Measurements from ENCODE around the gene LRP1B. TPM values are rescaled to one million over a fixed set of nuclear protein-coding genes. Genes with fewer than 3 reads are reported as not detected.

LRP1B gene
- total RNA-seq, 2 experiments from 2014 or later, result not detected

DNA sequence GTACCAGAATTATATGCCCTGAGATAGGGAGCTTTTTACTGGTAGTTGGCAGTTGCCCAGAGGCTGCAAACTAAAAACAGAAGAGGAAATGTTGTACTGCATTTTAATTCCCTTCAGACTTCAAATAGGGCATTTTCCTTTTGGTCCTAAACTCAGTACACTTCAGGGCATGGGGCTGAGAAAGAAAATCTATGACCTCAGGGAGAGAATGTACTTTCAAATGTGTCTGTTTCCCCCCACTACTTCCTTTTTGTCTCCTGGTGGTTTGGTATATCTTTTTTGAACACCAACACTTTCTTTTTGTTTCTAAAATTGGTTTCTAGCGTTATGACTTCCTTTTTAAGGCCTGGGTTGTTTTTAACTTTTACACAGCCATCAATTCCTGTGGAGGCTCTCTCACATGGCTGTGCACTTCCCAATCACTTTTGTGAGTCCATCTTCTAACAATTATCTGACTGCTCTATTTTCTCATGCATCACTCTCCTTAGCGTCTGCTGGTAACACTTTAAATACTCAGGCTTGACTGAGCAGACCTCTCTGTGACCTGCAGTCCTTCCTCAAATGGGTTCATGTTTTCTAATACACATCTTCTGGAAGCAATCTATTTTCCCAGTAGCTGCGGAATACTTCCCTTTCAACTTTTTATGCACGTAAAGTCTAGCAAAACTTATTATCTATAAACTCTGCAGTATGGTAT, 596.0 kb downstream of the LRP1B start:
- Mint-ChIP-seq H3K27me3 (no peaks in the 10 kb centered on the region), H3K4me1 (no peaks in the 10 kb centered on the region), H3K4me3 (no peak overlapping the region), H3K9me3 (ENCODE audit: low read depth) (peaks cover 4% of the 10 kb centered on the region), H3K27ac (no peak overlapping the region), H3K36me3 (ENCODE audit: low read depth) (no peaks in the 10 kb centered on the region)
- no peak for ATAC-seq
- intact Hi-C loops (cut with DNase I, micrococcal nuclease), result no loop called here
- DNase-seq, result no peak
- POLR2A ChIA-PET, result no interaction called here
- CTCF ChIA-PET, result interaction anchor here (0.6 kb wide), 1 partner anchor 32 kb away, joined by 3 read pairs; no protein-coding TSS in a partner anchor

DNA sequence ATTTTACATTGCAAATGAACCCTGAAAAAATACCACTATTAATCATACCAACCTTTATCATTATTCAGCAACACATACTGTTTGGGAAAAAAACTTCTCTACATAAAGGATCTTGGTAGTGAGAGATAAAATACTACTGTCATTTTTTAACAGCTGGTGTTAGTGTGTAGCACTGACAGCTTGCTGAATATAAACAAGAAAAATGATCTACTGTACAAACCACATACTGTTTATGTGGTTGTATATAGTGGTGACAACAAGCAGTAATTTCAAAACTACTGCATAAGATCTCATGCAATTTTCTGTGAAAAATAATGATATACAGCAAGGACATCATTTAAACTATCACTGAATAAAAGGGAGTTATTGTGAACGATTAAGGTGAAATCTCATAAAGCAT, 601.2 kb downstream of the LRP1B start:
- no peaks in the 10 kb centered on the region for H3K27me3 Mint-ChIP-seq
- POLR2A ChIA-PET, result no interaction called here
- intact Hi-C loops (cut with DNase I, micrococcal nuclease), result no loop called here

DNA sequence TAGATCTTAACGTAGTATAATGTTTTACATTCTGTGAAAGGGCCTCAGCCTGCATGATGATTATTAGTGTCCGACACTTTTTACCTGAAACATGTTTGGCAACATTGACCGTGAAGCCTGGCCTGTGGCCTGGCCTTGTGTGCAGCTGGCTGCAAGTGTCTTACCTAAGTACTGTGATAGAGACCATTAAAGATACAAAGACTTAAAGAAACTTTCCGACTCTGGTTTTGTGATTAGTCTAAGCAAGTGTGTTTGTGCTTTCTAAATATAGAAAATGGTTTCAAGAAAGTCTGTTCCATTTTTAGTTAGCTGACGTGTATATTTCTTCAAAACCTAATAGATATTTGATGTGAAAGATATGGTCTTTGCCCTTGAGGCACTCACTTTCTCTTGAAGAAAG, 601.8 kb downstream of the LRP1B start:
- Mint-ChIP-seq H3K4me1 (no peaks in the 10 kb centered on the region), H3K27me3 (no peaks in the 10 kb centered on the region), H3K4me3 (no peak overlapping the region), H3K36me3 (ENCODE audit: low read depth) (no peaks in the 10 kb centered on the region), H3K27ac (no peak overlapping the region), H3K9me3 (ENCODE audit: low read depth) (peaks cover 3% of the 10 kb centered on the region)
- POLR2A ChIA-PET, result no interaction called here
- no peak for ATAC-seq
- no peak for DNase-seq
- CTCF ChIA-PET, result interaction anchor here (0.6 kb wide), 1 partner anchor 1164 kb away, joined by 3 read pairs; no protein-coding TSS in a partner anchor
- intact Hi-C loops (cut with DNase I, micrococcal nuclease), result no loop called here

More for the DNA sequence above, 601.2 kb downstream of the LRP1B start:
- CTCF ChIA-PET, result no interaction called here
- DNase-seq (no peak), ATAC-seq (no peak)
- Mint-ChIP-seq H3K27ac (no peak overlapping the region), H3K4me3 (no peak overlapping the region), H3K36me3 (ENCODE audit: low read depth) (no peaks in the 10 kb centered on the region), H3K4me1 (no peaks in the 10 kb centered on the region), H3K9me3 (ENCODE audit: low read depth) (peaks cover 3% of the 10 kb centered on the region)

DNA sequence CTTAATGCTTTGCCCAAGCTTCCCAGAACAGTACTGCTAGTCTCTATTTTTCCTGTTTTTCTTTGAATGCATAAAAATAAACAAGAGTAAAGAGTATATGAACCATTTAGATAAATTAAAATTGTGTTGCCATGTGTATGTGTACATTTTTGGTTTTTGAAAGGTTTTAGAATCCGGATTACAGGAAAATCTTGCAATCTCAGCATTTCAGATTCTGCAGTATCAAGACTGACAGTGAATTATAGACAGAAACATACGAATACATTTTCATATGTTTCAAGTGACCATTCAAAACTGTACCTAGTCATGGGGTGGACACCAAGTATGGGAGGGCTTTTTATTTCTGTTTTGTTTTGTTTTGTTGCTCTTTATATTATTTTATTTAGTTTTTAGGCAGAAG, 604.1 kb downstream of the LRP1B start:
- ChIA-PET CTCF (no interaction called here), POLR2A (no interaction called here)
- Mint-ChIP-seq H3K27me3 (no peaks in the 10 kb centered on the region), H3K9me3 (ENCODE audit: low read depth) (peaks cover 4% of the 10 kb centered on the region), H3K27ac (no peak overlapping the region), H3K4me3 (no peak overlapping the region), H3K4me1 (no peaks in the 10 kb centered on the region), H3K36me3 (ENCODE audit: low read depth) (no peaks in the 10 kb centered on the region)
- DNase-seq (no peak), ATAC-seq (no peak)
- intact Hi-C loops (cut with DNase I, micrococcal nuclease), result no loop called here

DNA sequence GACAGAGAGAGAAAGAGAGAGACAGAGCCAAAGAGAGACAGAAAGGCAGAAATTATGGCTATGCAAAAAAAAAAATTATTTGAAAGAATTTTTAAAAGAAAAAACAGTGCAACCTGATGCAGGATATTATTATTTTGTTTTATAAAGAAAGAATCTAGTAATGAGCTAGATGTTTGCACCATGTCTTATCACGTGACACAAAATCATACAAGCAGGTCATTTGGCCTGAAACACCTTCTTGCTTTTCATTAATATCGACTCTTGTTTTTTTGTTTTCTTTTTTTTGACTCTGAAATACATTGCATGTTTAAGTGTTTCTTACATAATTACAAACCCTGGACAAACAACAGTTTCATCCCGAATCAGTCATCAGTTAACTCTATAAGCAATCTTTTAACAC, 606.0 kb downstream of the LRP1B start:
- Mint-ChIP-seq H3K9me3 (ENCODE audit: low read depth) (peaks cover 4% of the 10 kb centered on the region), H3K36me3 (ENCODE audit: low read depth) (no peaks in the 10 kb centered on the region), H3K4me1 (no peaks in the 10 kb centered on the region), H3K27me3 (no peaks in the 10 kb centered on the region), H3K27ac (no peak overlapping the region), H3K4me3 (no peak overlapping the region)
- ATAC-seq (no peak), DNase-seq (no peak)
- ChIA-PET CTCF (no interaction called here), POLR2A (no interaction called here)
- intact Hi-C loops (cut with DNase I, micrococcal nuclease), result no loop called here

DNA sequence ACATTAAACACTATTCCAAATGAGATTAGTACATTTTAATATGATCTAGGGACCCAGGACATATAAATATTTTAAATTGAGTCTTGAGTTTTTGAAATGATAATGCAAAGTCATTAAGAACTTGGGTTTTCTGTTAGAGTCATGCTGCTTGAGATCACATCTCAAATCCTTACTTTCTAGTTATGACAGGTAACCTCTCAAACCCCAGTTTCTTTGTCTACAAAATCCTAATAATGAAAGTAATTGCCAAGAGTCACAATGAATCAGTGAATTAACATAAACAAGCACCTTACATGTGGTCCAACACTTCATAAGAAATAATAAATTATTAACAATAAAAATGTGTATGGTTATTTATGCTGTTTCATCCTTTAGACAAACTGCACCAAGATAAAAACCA, 607.6 kb downstream of the LRP1B start:
- no peak overlapping the region for H3K27ac Mint-ChIP-seq
- no peaks in the 10 kb centered on the region for H3K4me1 Mint-ChIP-seq
- no peaks in the 10 kb centered on the region for H3K27me3 Mint-ChIP-seq
- ChIA-PET POLR2A (no interaction called here), CTCF (no interaction called here)
- H3K36me3 Mint-ChIP-seq (ENCODE audit: low read depth), result no peaks in the 10 kb centered on the region
- H3K9me3 Mint-ChIP-seq (ENCODE audit: low read depth), result peaks cover 4% of the 10 kb centered on the region
- no peak overlapping the region for H3K4me3 Mint-ChIP-seq
- ATAC-seq (no peak), DNase-seq (no peak)
- intact Hi-C loops (cut with DNase I, micrococcal nuclease), result no loop called here

DNA sequence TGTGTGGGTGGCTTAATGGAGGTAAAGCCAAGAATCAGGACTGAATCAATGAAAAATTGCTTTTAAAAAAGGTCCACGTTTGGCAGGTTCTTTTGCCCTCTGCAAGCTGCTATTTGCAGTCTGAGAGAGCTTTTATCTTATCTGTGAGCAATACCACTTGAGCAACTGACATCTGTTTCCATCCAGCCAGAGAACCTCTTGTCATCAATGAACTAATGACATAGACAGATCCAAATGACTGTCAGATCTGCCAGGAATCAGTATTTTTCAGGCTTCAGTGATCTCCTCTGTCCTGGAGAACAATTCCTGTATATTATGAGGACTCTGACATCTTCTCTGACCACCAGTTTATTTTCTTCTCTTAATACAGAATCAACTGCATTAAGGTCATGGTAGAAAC, 608.1 kb downstream of the LRP1B start:
- DNase-seq (no peak), ATAC-seq (no peak)
- H3K27ac Mint-ChIP-seq, result no peak overlapping the region
- H3K36me3 Mint-ChIP-seq (ENCODE audit: low read depth), result no peaks in the 10 kb centered on the region
- H3K9me3 Mint-ChIP-seq (ENCODE audit: low read depth), result peaks cover 4% of the 10 kb centered on the region
- H3K4me1 Mint-ChIP-seq, result no peaks in the 10 kb centered on the region
- ChIA-PET POLR2A (no interaction called here), CTCF (no interaction called here)
- intact Hi-C loops (cut with DNase I, micrococcal nuclease), result no loop called here
- H3K27me3 Mint-ChIP-seq, result no peaks in the 10 kb centered on the region
- no peak overlapping the region for H3K4me3 Mint-ChIP-seq

DNA sequence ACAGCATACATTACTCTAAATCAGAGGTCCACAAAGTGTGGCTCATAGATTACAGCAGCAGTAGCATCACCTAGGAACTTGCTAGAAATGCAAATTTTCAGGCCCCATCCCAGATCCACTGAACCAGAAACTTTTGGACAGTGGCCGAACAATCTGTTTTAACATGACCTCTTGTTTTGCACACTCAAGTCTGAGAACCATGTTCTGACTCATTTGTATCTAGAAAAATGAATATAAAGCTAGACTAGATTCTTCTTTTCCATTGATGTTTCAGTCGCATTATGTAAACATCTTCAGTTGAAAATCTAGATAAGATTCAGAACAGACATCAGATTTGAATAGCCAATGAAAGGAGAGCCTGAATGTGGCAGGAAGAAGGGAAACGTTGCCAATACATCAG, 608.8 kb downstream of the LRP1B start:
- no peak for ATAC-seq
- Mint-ChIP-seq H3K27me3 (no peaks in the 10 kb centered on the region), H3K4me1 (no peaks in the 10 kb centered on the region), H3K9me3 (ENCODE audit: low read depth) (peaks cover 4% of the 10 kb centered on the region), H3K4me3 (no peak overlapping the region), H3K36me3 (ENCODE audit: low read depth) (no peaks in the 10 kb centered on the region), H3K27ac (no peak overlapping the region)
- intact Hi-C loops (cut with DNase I, micrococcal nuclease), result no loop called here
- no peak for DNase-seq
- CTCF ChIA-PET, result no interaction called here
- POLR2A ChIA-PET, result no interaction called here

DNA sequence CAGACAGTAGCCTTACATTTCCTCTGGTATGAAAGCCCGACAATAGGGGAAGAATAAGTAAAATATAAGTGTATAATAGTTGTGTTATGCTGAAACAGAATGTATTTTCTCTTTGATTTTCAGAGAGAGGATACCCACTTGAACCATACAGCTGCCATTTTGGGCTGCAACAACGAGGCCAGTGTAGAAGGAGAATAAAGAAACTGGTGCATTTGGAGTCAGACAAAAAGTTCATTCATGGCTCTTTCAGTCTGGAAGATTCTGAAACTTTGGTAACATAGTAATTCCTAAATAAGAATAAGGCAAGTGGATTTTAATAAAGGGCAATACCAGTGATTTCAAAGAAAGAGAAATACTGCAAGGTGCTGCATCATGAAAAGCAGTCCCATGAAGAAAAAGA, 610.9 kb downstream of the LRP1B start:
- CTCF ChIA-PET, result no interaction called here
- ATAC-seq (no peak), DNase-seq (no peak)
- Mint-ChIP-seq H3K27ac (no peak overlapping the region), H3K27me3 (no peaks in the 10 kb centered on the region), H3K4me1 (no peaks in the 10 kb centered on the region), H3K4me3 (no peak overlapping the region), H3K36me3 (ENCODE audit: low read depth) (no peaks in the 10 kb centered on the region), H3K9me3 (ENCODE audit: low read depth) (peaks cover 4% of the 10 kb centered on the region)
- POLR2A ChIA-PET, result no interaction called here
- intact Hi-C loops (cut with DNase I, micrococcal nuclease), result no loop called here

DNA sequence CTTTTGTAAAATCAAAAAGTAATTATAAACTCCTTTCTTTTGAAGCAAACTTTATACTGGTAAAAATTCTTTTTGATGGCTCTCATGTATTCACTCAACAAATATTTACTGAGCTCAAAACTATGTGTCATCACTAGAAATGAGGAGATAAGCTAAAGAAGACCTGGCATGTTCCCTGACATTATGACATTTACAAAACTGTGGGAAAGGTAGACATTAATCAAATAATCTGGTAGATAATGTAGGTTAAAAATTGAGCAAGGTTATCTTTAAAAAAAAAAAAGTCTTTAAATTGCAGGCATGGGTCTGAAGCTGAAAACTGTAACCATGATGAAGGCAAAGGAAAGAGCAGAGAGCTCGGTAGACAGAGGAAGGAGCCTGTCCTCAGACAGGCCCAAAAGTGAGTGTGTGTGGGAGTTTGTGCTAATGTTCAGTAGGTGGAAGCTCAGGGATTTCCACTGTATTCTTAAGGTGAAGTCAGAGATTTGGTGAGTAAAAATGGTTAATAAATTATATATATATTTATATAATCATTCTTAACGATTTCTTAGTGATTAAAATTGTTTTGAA, 612.9 kb downstream of the LRP1B start:
- Mint-ChIP-seq H3K27me3 (no peaks in the 10 kb centered on the region), H3K9me3 (ENCODE audit: low read depth) (peaks cover 4% of the 10 kb centered on the region), H3K4me3 (no peak overlapping the region), H3K4me1 (no peaks in the 10 kb centered on the region), H3K27ac (no peak overlapping the region), H3K36me3 (ENCODE audit: low read depth) (no peaks in the 10 kb centered on the region)
- intact Hi-C loops (cut with DNase I, micrococcal nuclease), result no loop called here
- ChIA-PET CTCF (no interaction called here), POLR2A (no interaction called here)
- no peak for ATAC-seq
- DNase-seq, result no peak

DNA sequence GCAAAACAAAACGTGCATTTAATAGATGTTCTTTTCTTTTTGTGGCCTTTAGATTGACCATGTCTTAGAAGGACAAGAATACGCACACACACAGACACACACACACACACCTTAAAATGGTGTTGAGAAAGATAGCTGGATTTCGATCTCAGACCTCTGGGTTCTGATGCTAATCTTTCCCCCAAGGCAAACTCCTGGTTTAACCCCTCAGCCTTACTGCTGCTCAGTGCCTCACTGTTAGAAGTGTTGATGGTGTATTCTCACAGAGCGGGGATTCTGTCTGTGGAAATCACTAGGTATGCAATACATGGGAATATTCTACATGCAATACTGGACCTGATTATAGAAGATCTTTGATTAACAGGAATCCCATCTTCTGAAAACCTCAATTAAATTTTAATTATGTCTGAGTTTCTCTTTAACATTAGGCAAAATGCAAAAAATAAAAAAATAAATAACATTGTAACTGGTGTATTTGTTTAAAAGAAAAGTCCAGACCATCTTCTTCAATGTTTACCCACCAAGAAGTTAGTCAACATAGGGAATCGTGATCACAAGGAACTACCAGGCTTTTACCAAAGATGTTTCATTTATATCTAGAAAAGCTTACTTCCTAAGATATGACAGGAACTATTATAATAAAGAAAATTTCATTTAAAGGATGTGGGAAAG, 613.5 kb downstream of the LRP1B start:
- Mint-ChIP-seq H3K4me3 (no peak overlapping the region), H3K27ac (no peak overlapping the region), H3K27me3 (no peaks in the 10 kb centered on the region), H3K9me3 (ENCODE audit: low read depth) (peaks cover 3% of the 10 kb centered on the region), H3K36me3 (ENCODE audit: low read depth) (no peaks in the 10 kb centered on the region), H3K4me1 (no peaks in the 10 kb centered on the region)
- intact Hi-C loops (cut with DNase I, micrococcal nuclease), result no loop called here
- ChIA-PET CTCF (interaction anchor here (0.7 kb wide), 1 partner anchor 506 kb away, joined by 3 read pairs; no protein-coding TSS in a partner anchor), POLR2A (no interaction called here)
- DNase-seq (no peak), ATAC-seq (no peak)

DNA sequence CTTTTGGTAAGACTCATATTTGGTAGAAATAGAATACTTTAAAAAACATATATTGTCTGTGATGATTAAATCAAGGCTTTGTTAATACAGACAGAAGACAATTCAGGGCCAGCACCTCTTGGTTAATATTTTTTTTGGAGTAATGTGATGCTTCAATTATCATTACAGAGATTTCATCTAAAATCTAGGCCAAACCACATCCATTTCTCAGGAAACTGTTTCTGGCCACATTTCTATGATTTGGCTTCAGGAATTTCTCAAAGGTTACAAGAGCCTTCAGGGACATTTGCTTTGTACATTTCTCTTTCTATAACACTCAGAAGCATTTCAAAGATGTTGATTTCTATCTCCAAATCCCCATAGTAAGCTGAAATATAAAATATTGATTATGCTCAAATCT, 614.9 kb downstream of the LRP1B start:
- no peak overlapping the region for H3K27ac Mint-ChIP-seq
- no peaks in the 10 kb centered on the region for H3K27me3 Mint-ChIP-seq
- H3K4me1 Mint-ChIP-seq, result no peaks in the 10 kb centered on the region
- intact Hi-C loops (cut with DNase I, micrococcal nuclease), result no loop called here
- ChIA-PET POLR2A (interaction anchor here (0.7 kb wide), 1 partner anchor 230 kb away, joined by 3 read pairs; no protein-coding TSS in a partner anchor), CTCF (no interaction called here)
- DNase-seq, result no peak
- H3K9me3 Mint-ChIP-seq (ENCODE audit: low read depth), result no peaks in the 10 kb centered on the region
- no peaks in the 10 kb centered on the region for H3K36me3 Mint-ChIP-seq (ENCODE audit: low read depth)
- no peak for ATAC-seq
- H3K4me3 Mint-ChIP-seq, result no peak overlapping the region
